Midbrain (tissue), 1 donor: Measurements from ENCODE around the gene UBP1.
"Not testable (repeated sequence)": the region's sequence is repeated elsewhere in the genome, so short reads cannot be mapped to it uniquely, and the experiment has no call there.

ENCODE experiments used
- DNase-seq: peaks from one replicate; lab custom pipeline; 2025; lab: John Stamatoyannopoulos, UW

The UBP1 gene

GRCh38 chr3:33440328-33441224 lies at the start of gene UBP1:
Gene UBP1, minus strand, starts transcription at chr3:33440405. Its CDS starts 557 bp downstream, at chr3:33439848.
- peak; percentile 100 for DNase-seq

- no peak for DNase-seq
Measured at GRCh38 chr3:33488683-33489082, 48.5 kb upstream of the UBP1 start.

DNA sequence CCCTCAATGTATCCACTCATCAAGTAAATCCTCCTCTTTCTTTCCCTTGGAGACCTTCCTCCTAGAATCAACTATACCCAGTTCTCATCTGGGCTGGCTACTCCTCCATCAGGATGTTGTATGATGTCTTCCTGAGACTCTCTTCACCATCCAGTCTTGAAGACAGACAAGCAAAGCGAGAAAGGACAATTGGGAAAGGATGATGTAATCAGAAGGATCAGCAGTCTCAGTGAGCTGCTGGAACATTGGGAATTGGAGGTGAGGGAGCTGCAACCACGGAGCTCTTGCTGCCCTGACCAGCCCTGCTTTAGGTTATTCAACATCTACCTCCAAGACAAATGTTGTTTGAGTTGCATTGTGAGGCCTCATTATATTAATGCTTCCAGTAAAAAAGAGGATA lies 48.0 kb upstream of the UBP1 start:
- DNase-seq = no peak

DNA sequence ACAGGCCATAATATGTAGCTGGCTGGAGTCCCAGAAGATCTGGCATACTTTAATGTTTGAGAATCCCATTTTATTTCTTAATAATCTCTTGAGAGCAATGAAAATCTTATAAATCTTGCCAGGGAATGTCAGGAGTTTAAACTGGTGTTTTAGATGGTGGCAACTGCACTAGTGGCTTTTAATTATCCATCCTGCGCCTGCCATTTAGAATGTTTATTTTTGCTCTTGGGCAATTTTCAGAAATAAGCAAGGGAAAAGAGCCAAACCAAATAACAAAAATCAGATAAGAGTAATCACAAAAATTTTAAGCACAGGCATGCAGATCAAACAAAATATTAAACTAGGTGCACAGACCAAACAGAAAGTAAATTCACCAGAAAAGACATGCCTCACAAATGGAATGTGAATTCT lies 41.9 kb upstream of the UBP1 start:
- DNase-seq = no peak

- no peak for DNase-seq
Measured at GRCh38 chr3:33474896-33475295, 34.7 kb upstream of the UBP1 start.

DNA sequence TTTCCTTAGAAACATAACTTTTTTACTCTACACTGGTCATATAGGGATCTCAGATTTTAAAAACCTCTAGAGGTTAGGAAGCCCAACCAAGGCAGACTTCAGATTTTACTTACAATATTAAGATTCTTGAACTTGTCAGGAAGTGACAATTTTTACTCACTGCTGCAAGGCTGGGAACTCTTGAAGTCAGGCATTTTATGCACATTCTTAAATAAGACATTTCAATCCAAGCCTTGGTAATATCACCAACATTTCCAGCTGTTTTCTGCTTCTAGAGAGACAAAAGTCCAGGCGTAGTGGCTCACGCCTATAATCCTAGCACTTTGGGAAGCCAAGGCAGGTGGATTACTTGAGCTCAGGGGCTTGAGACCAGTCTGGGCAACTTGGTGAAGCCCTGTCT lies 33.6 kb upstream of the UBP1 start:
- DNase-seq = no peak

GRCh38 chr3:33467786-33468185 lies 27.6 kb upstream of the UBP1 start:
- DNase-seq = no peak

GRCh38 chr3:33461097-33461496 lies 20.9 kb upstream of the UBP1 start:
- DNase-seq = no peak

- DNase-seq = not testable (repeated sequence)
Measured at GRCh38 chr3:33459577-33459976, 19.4 kb upstream of the UBP1 start.

- DNase-seq = no peak
Measured at GRCh38 chr3:33458446-33458845, 18.2 kb upstream of the UBP1 start.

GRCh38 chr3:33456756-33457155 lies 16.6 kb upstream of the UBP1 start:
- no peak for DNase-seq

GRCh38 chr3:33453331-33453761 lies 13.1 kb upstream of the UBP1 start:
- DNase-seq = no peak

DNA sequence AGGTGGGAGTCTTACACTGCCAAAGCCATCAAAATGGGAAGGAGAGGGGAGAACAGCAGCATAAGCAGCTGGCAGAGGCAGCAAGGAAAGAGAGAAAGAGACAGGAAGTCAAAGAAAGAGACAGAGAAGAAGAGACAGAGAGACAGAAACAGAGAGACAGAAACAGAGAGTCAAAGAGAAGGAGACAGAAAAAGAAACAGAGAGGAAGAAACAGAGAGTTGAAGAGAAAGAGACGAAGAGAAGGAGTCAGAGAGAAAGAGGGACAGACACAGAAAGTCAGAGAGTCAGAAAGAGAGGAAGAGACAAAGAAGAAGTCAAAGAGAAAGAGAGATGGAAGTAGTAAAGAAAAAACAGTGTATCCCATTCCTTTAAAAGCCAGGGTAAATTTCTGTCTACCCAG lies 11.8 kb upstream of the UBP1 start:
- DNase-seq = not testable (repeated sequence)

DNA sequence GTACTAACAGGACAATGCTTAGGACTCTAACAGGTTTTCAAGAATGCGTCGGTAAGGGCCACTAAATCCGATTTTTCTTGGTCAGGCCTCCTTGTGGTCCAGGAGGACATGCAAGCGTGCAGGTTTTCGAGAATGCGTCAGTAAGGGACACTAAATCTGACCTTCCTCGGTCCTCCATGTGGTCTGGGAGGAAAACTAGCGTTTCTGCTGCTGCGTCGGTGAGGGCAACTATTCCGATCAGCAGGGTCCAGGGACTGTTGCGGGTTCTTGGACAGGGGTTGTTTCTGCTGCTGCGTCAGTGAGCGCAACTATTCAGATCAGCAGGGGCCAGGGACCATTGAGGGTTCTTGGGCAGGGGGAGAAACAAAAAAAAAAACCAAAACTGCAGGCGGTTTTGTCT lies 7.8 kb upstream of the UBP1 start:
- DNase-seq = no peak

DNA sequence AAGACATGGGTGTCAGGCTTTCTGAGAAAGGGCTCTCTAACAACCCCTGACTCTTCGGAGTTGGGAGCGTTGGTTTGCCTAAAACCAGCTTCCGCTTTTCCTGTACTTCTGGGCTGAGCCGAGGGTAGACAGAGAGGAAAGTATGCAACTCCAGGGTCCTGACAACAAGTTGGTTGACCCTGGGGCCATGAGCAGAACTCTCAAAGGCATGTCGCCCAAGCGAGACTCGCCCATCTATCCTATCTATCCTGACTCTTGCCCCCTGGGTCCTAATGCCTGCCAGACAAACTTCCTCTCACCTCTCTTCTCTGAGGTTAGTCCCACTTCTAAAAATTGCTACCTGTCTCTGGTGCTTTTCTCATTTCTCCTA lies 7.0 kb upstream of the UBP1 start:
- not testable (repeated sequence) for DNase-seq

DNA sequence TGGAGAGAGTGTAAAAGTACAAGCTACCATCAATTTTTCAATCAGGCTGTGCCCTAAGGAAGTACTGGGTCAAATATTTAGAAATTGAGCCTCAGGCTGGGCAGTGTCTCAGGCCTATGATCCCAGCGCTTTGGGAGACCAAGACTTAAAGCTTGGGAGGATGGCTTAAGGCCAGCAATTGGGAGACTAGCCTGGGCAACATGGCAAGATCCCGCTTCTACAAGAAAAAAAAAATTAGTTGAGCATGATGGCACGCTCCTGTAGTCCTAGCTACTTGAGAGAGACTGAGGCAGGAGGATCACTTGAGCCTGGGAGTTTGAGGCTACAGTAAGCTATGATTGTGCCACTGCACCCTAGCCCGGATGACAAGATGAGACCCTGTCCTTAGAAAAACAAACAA lies 2.0 kb upstream of the UBP1 start:
- DNase-seq = no peak

DNA sequence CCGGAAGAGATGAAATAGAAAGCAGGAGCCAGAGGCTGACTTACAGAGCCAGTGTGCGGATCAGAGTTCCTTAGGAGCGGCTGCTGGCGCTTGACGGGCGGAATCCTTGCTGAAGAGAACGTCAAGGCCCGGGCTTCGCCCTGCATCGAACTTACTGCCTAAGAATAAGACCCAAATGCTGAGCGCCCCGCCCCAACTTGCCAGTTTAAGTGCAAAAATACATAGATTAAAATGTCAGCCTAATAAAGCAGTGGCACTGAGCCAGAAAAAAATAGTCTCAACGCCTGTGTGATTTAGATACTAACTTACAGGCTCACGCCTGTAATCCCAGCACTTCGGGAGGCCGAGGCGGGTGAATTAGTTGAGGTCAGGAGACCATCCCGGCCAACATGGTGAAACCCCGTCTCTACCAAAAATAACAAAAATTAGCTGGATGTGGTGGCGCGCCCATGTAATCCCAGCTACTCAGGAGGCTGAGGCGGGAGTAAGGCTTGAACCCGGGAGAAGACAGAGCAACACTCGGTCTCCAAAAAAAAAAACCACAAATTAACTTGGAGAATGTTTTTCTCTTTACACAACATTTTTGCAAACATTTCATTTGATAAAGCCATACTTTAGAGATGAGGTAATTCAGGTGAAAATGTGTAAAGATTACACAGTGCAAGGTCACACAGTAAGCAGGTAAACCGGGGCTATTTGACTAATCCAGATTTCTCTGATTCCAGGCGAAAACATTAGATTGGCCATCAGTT lies 1.2 kb upstream of the UBP1 start:
- no peak for DNase-seq

- peak; percentile 66 for DNase-seq
Measured at GRCh38 chr3:33439546-33440327, 468 bp downstream of the UBP1 start.

- DNase-seq = no peak
Measured at GRCh38 chr3:33438881-33439545, 1.2 kb downstream of the UBP1 start.

GRCh38 chr3:33438284-33438668 lies 1.9 kb downstream of the UBP1 start:
- DNase-seq = no peak

GRCh38 chr3:33437556-33438283 lies 2.5 kb downstream of the UBP1 start:
- DNase-seq = no peak
